HuH-7.5 (cell line): ENCODE results near the gene RUVBL1.

ENCODE experiments used
- DNase-seq: peaks from one replicate; pipeline ENCODE4 v3.0.0; 2011; ENCODE audit warnings: low spot score

The RUVBL1 gene

DNA sequence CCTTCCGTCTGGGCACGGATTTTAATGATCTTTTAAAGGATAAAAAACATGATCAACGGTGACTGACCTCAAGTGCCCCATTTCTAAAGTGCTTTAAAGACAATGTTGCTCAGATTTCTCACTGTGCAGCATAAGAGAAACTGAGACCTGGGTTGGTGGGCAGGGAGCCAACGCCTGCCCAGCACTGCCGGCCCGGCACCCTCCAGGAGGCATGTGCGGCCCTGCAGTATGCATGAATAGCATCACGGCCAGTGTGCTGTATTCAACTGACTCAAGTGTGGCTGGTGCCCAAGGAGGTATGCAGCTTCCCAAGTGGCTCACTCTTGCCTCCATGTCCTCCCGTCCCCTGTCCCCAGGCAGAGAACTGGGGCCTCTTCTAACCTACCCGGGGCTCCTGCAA is 41.1 kb downstream of the RUVBL1 start:
- no peak for DNase-seq

- DNase-seq = no peak
These were observed 41.8 kb downstream of the RUVBL1 start for GRCh38 chr3:128081846-128082245.

- DNase-seq = no peak
These were observed 42.4 kb downstream of the RUVBL1 start for GRCh38 chr3:128081226-128081625.

DNA sequence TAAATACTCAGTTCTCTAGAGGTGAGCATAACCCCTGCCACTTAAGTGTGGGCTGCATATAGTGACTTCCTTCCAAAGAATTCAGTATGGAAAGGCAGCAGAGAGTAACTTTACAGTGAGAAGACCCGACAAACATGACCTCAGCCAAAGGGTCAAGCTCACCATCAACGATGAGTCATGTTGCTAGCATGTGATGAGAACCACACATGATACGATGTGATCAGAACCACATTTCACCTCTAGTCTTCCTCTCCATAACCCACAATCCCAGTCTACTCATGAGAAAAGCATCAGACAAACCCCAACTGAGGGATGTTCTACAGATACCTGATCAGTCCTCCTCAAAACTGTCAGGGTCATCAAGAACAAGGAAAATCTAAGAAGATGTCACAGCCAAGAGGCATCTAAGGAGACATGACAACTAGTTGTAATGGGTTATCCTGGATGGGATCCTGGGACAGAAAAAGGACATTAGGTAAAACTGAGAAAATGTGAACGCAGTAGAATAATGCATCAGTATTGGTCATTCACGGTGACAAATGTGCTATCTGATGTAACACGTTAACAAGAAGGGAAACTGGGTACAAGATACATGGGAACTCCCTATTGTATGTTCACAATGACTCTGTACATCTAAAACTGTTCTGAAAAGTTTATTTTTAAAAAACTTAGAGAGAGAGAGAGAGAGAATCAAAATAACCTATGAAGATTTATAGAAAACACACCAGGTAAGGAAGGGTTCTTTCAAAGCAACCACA is 43.1 kb downstream of the RUVBL1 start:
- no peak for DNase-seq

DNA sequence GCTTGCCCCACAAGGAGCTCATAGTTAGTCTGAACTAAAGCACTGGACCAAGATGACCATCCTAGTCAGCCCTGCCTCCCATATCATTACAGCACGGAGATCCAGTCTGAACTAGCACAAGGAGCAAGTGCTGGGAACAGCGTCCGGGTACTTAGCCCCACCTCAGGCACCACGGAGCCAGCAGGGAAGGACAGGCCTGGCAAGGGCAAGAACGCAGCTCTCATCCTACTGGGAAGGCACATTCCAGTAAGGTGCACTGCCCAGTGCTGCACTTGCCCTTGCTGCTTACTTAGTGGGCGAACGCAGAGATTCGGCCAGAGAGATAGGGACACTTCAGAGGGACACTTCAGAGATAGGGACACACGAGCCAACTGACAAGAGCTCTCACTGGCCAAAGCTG is 43.8 kb downstream of the RUVBL1 start:
- no peak for DNase-seq

DNA sequence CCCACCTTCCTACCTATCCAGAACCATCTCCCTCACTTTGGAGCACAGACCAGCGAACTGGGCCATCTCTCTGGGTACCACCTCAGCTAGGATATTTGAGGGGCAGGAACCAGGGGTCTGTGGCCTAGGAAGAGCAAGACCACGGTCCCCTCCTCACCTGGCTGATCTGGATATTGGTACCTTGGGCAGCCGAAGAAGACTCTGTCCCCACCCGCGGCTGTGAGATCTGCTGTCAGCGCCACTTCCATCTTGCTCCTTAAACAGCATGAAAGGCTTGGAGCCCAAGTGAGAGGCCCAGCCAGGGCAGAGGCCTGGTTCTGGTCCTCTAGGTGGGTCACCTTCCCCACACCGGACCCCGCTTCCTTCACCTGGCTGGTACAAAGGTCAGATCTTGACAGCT is 44.7 kb downstream of the RUVBL1 start:
- DNase-seq = no peak

DNA sequence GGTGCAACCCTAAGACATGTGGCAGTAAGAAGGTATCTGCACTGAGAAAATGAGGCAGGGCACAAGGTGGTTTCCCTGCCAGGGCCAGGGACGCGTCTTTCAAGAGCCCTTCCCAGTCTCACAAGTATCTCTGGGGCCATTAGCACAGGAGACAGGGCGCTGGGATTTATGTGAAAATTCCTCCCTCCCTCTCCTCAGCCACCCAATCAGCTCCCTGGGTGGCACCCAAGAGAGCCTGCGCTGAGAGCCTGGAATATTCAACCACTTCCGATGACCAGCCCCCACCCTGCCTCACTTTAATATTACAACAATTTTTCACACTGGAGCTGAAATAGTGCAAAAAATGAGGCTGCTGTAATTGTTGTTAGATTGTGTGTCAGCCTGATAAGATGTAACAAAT is 45.3 kb downstream of the RUVBL1 start:
- no peak for DNase-seq

GRCh38 chr3:128077665-128078064 is 45.9 kb downstream of the RUVBL1 start:
- DNase-seq = no peak

DNA sequence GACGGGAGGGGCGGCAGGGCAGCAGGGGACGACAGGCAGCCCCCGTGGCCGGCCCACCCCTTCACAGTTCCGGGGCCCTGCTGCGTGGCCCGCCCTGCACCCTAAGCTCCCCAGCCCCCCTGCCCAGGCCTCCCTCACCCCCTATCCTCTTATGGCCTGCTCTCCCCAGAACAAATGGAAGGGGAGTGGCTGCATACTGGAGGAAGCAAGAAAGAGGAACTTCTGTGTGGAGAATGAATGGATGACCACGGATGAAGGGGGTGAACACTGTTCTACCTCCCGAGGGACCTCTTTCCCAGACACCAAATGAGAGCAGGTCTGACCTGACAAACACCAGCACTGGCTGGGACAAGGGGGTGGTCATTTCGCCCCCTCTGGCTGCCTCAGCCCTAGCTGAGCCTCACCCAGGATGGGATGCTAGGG is 46.4 kb downstream of the RUVBL1 start:
- DNase-seq = no peak

GRCh38 chr3:128076483-128077201 is 47.0 kb downstream of the RUVBL1 start:
- no peak for DNase-seq

DNA sequence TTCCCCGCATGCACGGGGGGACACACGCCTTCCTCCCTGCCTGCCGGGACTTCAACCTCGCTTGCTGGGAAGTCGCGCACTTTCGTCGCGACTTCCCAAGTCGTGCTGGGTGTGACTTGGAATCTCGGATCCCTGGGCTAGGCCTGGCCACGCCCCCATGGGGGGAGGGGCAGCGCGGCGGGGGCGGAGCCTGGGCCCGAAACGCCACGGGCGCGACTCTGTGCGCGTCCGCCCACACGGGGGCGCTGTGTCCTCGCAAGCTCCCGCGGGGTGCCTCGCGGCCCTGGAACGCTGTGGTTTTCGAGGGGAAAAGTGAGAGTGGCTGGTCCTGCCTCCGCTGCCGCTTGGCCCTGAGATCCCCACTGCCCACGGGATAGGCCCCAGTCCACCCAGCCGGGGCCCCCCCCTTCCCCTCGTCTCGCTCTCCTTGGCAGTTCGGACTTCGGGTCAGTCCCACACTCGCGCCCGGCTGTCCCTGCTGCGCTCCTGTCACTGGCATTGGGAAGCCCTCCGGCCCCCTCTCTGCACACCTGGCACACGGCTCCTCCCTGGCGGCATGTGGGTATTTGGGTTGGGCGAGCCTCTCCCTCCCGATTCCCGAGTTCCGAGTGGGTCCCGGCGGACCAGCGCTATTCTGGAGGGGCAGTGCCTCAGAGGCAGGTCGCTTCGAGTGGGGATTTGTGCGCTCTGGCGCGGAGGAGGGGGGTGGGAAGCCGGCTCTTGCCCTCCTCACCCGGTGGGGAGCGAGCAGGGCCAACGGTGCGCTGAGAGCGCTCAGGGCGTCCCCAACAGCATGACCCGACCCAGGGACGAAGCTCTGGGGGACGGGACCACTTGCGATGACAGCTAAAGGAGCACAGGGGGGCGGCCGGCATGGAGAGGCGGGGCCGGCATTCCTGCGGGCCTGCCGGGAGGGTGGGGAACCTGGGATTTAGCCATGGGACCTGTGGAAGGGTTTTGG is 47.8 kb downstream of the RUVBL1 start:
- no peak for DNase-seq

- no peak for DNase-seq
These were observed 48.6 kb downstream of the RUVBL1 start for GRCh38 chr3:128074851-128075521.

DNA sequence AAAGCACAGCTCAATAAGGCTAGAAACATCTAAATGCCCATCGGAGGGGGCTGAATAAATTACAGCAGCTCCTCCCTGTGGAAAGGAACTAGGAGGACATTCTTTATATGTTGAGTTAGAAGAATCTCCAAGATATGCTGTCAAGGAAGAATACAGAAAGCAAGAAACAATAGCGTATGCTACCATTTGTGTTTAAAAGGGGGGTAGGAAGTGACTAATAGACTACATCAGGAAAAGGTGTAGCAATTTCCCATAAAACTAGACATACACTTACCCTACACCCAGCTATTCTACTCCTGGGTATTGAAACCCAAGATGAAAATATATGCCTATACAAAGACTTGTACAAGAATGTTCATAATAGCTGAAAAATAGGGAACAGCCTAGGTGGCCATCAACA is 49.8 kb downstream of the RUVBL1 start:
- DNase-seq = no peak

GRCh38 chr3:128073185-128073725 is 50.4 kb downstream of the RUVBL1 start:
- no peak for DNase-seq

DNA sequence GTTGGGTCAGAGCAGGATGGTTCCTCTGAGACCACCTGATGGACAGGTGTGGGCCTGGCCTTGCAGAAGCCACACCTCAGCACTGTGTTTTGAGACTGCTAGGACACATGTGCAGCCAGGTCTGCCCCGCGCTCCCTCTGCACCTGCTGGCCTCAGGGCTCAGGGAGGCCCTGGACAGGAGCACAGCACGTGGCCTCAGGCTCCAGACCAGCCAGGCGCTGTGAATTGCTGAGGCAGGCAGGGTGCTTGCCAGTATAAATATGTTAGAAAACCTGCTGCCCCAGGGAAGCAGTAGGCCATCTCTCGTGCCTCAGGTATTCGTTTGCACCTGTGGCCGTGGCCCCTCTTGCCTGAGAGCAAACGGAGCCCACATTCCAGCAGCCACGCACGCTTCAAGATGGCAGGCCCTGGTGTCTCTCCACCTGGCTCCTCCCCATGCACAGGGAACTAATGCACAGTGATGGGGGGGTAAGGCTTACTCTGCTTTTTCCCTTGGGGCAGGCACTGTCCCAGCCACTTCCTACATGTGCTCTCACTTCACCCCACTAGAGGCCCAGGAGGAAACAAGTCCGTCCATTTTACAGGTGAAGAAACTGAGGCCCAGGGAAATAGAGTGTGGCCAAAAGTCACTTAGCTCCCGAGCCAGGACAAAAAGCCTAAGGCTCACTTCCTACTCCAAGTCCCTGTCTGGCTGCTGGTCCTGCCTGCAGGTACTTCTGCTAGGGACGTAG is 51.0 kb downstream of the RUVBL1 start:
- DNase-seq = no peak

GRCh38 chr3:128071771-128072453 is 51.7 kb downstream of the RUVBL1 start:
- DNase-seq = no peak

DNA sequence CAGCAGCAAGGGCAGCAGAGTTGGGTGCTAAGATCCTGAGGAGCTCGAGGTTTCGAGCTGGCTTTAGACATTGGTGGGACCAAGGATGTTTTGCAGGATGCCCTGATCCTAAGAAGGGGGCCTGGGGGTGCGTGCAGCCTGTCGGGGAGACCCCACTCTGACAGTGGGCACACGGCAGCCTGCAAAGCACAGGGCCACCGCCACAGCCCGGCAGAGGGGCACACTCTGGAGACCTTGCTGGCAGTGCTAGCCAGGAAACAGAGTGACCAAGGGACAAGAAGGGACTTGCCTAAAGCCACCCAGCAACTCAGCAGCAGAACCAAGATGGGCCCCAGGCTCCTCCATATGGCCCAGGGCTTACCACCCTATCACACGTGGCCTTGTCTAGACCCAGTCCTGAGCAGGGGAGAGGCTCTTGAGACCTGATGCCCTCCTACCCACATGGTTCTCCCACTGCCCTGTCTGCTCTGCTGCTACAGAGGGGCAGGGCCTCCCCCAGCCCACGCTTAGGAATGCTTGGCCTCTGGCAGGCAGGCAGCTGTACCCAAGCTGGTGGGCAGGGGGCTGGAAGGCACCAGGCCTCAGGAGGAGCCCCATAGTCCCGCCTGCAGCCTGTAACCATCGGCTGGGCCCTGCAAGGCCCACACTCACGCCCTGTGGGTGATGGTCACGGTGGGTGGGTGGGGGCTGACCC is 52.6 kb downstream of the RUVBL1 start:
- DNase-seq = no peak

- no peak for DNase-seq
These were observed 54.3 kb downstream of the RUVBL1 start for GRCh38 chr3:128069271-128069670.

DNA sequence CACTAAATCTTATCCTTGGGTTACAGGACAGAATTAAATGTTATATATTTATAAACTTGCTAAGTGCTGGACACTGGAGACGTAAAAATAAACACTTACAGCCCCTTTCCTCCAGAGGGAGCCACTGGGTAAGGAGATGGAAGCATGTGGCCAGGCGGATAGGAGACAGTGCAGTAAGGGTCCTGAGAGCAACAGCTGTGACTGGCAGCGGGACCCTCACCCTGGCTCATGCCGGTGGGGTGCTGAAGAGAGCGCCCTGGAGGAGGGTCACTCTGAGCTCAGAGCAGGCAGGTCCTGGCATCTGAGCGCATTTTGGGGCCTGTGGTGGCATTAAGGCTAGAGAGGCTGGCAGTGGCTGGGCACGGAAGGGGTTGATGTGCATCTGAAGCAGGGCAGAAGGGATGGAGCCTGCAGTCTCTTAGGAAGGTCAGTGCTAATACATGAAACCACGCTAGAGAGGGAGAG is 55.4 kb downstream of the RUVBL1 start:
- DNase-seq = peak; percentile 68

DNA sequence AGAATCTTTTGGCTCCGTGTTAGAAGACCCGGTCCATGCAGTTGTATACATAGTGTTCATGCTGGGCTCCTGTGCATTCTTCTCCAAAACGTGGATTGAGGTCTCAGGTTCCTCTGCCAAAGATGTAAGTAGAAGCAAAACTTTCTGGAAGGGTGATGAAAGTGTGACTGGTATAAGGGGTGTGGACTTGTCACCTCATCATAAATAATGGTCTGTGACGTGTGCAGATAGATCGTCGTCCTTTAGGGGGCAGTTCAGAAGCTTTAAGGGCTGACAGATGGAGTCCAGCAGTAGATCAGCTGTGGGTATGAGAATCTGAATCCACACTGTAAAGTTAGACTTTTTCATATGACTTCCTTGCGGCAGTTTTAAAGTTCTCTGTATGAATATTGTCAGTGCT is 56.1 kb downstream of the RUVBL1 start:
- DNase-seq = no peak
